Right lobe of liver (tissue), 4 donors: ENCODE results near the gene WNK1.

Experiments
- CTCF ChIP-seq, 4 donors: fragments of 200-600 bp in 3 of 4; fragments of 450-650 bp in 1 of 4; IDR thresholded peaks; one replicate each; pipeline versions ENCODE4 v1.5.1 to v1.8.0; 2016 to 2022; ENCODE audit warnings: antibody characterized with exemption in 4 of 4, mild to moderate bottlenecking in 2 of 4
- POLR2A ChIP-seq: fragments of 450-650 bp; IDR thresholded peaks from one replicate; pipeline ENCODE4 v1.6.1; 2017; ENCODE audit warnings: antibody characterized with exemption, mild to moderate bottlenecking
- donor health status: DM: no; HTN: no; CAD: no.
- donor health status: DM: no; HTN: no; CAD: no.
- donor health status: DM: no; HTN: yes; CAD: no.

- TF ChIP-seq POLR2A (no peak), CTCF (IDR thresholded peaks at IDR 0.05) (no peak)
Observed at GRCh38 chr12:837548-837947, 85.2 kb downstream of the WNK1 start.
